ENCODE data around the gene KRT6A. TPM values are rescaled to one million over a fixed set of nuclear protein-coding genes. Genes with fewer than 3 reads are reported as not detected.
A peak's percentile ranks its signal among the peaks of the same experiment; 100 is the strongest.
"Not testable (repeated sequence)": the region's sequence is repeated elsewhere in the genome, so short reads cannot be mapped to it uniquely, and the experiment has no call there.

KRT6A gene
- total RNA-seq, 4 donors from 2014 or later, result 1,263 to 22,053 (median 17,717) TPM

- H3K9me3 ChIP-seq, result peaks cover 0 to 9% (median 5%) of the 10 kb centered on the region in 3 donors
- H3K27ac ChIP-seq, result no peak overlapping the region
- DNase-seq, result no peak
- 29 to 32% methylated on average over 4 of the region's 4 CpGs for WGBS, 2 donors
- H3K4me1 ChIP-seq, result peaks cover 0 to 4% (median 0%) of the 10 kb centered on the region in 3 donors
- TF ChIP-seq POLR2A (IDR thresholded peaks at IDR 0.05), result no peak
- TF ChIP-seq, protein P1, sequence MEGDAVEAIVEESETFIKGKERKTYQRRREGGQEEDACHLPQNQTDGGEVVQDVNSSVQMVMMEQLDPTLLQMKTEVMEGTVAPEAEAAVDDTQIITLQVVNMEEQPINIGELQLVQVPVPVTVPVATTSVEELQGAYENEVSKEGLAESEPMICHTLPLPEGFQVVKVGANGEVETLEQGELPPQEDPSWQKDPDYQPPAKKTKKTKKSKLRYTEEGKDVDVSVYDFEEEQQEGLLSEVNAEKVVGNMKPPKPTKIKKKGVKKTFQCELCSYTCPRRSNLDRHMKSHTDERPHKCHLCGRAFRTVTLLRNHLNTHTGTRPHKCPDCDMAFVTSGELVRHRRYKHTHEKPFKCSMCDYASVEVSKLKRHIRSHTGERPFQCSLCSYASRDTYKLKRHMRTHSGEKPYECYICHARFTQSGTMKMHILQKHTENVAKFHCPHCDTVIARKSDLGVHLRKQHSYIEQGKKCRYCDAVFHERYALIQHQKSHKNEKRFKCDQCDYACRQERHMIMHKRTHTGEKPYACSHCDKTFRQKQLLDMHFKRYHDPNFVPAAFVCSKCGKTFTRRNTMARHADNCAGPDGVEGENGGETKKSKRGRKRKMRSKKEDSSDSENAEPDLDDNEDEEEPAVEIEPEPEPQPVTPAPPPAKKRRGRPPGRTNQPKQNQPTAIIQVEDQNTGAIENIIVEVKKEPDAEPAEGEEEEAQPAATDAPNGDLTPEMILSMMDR (IDR thresholded peaks at IDR 0.05), result peak in 5 of 6 experiments; percentile 44 to 71 (median 55)
- H3K36me3 ChIP-seq, result no peaks in the 10 kb centered on the region
- no peak overlapping the region for H3K4me3 ChIP-seq
- H3K27me3 ChIP-seq, result peaks cover 0 to 8% (median 0%) of the 10 kb centered on the region in 4 donors
- intact Hi-C loops (cut with DNase I), result no loop called here
Observed at GRCh38 chr12:52506858-52507715, 14.0 kb upstream of the KRT6A start.

GRCh38 chr12:52502877-52503276 is 9.8 kb upstream of the KRT6A start:
- intact Hi-C loops (cut with DNase I), result no loop called here
- Histone ChIP-seq H3K27me3 (no peaks in the 10 kb centered on the region), H3K4me3 (no peak overlapping the region), H3K4me1 (peaks cover 0 to 4% (median 0%) of the 10 kb centered on the region in 3 donors), H3K9me3 (no peaks in the 10 kb centered on the region), H3K36me3 (no peaks in the 10 kb centered on the region), H3K27ac (no peak overlapping the region)
- TF ChIP-seq, protein P1 (IDR thresholded peaks at IDR 0.05), result no peak
- TF ChIP-seq POLR2A (IDR thresholded peaks at IDR 0.05), result no peak
- no peak for DNase-seq
- WGBS, 2 donors, result 78 to 91% methylated on average over 1 of the region's 1 CpG

GRCh38 chr12:52501490-52501889 is 8.4 kb upstream of the KRT6A start:
- Histone ChIP-seq H3K4me3 (no peak overlapping the region), H3K36me3 (no peaks in the 10 kb centered on the region), H3K9me3 (no peaks in the 10 kb centered on the region), H3K27me3 (no peaks in the 10 kb centered on the region), H3K27ac (no peak overlapping the region), H3K4me1 (peaks cover 2 to 6% (median 2%) of the 10 kb centered on the region in 3 donors)
- WGBS, 2 donors, result 49 to 66% methylated on average over 7 of the region's 7 CpGs
- intact Hi-C loops (cut with DNase I), result no loop called here
- TF ChIP-seq, protein P1 (IDR thresholded peaks at IDR 0.05), result no peak
- TF ChIP-seq POLR2A (IDR thresholded peaks at IDR 0.05), result no peak
- no peak for DNase-seq

DNA sequence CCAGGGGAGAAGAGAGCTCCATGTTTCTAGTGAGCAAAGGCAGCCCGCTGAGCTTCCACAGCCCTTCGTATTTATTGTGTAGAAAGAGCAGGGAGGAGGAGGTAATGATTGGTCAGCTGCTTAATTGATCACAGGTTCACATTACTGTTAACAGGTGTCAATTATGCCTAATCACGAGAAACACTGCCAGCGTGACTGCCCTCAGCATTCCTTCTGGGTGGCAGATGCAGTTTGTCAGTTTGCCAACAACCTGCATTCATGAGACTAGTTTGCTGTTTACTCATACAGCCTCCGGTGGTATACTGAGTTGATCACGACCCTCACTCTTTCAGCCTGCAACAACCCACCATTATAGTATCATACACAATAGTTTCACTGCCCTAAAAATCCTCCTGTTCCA is 7.5 kb upstream of the KRT6A start:
- WGBS, 2 donors, result 80 to 89% methylated on average over 6 of the region's 6 CpGs
- intact Hi-C loops (cut with DNase I); DNase-seq; H3K9me3 ChIP-seq; H3K27me3 ChIP-seq; H3K36me3 ChIP-seq; H3K27ac ChIP-seq; H3K4me3 ChIP-seq: not testable (repeated sequence)
- H3K4me1 ChIP-seq, result peaks cover 11 to 15% (median 11%) of the 10 kb centered on the region in 3 donors

- intact Hi-C loops (cut with DNase I), result loop anchor here (10.0 kb wide), 1 partner anchor 105 kb away; no protein-coding TSS in a partner anchor
- 78 to 84% methylated on average over 5 of the region's 5 CpGs for WGBS, 2 donors
Observed at GRCh38 chr12:52499806-52500560, 6.9 kb upstream of the KRT6A start.

More at GRCh38 chr12:52499806-52500560, 6.9 kb upstream of the KRT6A start:
- TF ChIP-seq POLR2A (IDR thresholded peaks at IDR 0.05), result no peak
- TF ChIP-seq, protein P1 (IDR thresholded peaks at IDR 0.05), result no peak
- Histone ChIP-seq H3K27me3 (no peaks in the 10 kb centered on the region), H3K4me1 (peaks cover 17 to 21% (median 17%) of the 10 kb centered on the region in 3 donors), H3K36me3 (no peaks in the 10 kb centered on the region), H3K4me3 (no peak overlapping the region), H3K27ac (no peak overlapping the region), H3K9me3 (no peaks in the 10 kb centered on the region)
- no peak for DNase-seq

Data from esophagus squamous epithelium (tissue), 5 donors.